ENCODE results near the gene IMPDH1. TPM values are rescaled to one million over a fixed set of nuclear protein-coding genes. Genes with fewer than 3 reads are reported as not detected.

Gene IMPDH1
- total RNA-seq, 4 donors from 2014 or later: 11.9 to 53.3 (median 32.8) TPM

- TF ChIP-seq POLR2A (IDR thresholded peaks at IDR 0.05): no peak
- TF ChIP-seq CTCF (IDR thresholded peaks at IDR 0.05): no peak
- no peak overlapping the region for H3K4me3 ChIP-seq
- H3K36me3 ChIP-seq: no peaks in the 10 kb centered on the region
- H3K4me1 ChIP-seq: no peaks in the 10 kb centered on the region
- H3K27me3 ChIP-seq: no peaks in the 10 kb centered on the region
- no peak for DNase-seq
- intact Hi-C loops (cut with DNase I; ENCODE audit: low total_unique reads): no loop called here
- H3K27ac ChIP-seq: no peak overlapping the region
- no peaks in the 10 kb centered on the region for H3K9me3 ChIP-seq
Measured at GRCh38 chr7:128384726-128385125, 25.1 kb downstream of the IMPDH1 start.

- Histone ChIP-seq H3K27ac (no peak overlapping the region), H3K4me3 (no peak overlapping the region), H3K27me3 (no peaks in the 10 kb centered on the region), H3K36me3 (no peaks in the 10 kb centered on the region), H3K4me1 (no peaks in the 10 kb centered on the region), H3K9me3 (no peaks in the 10 kb centered on the region)
- intact Hi-C loops (cut with DNase I; ENCODE audit: low total_unique reads): no loop called here
- no peak for DNase-seq
- TF ChIP-seq POLR2A (IDR thresholded peaks at IDR 0.05) (no peak), CTCF (IDR thresholded peaks at IDR 0.05) (no peak)
Measured at GRCh38 chr7:128383776-128384175, 26.0 kb downstream of the IMPDH1 start.

- TF ChIP-seq POLR2A (IDR thresholded peaks at IDR 0.05) (no peak), CTCF (IDR thresholded peaks at IDR 0.05) (peak in 1 of 4 experiments; percentile 5)
- Histone ChIP-seq H3K27me3 (no peaks in the 10 kb centered on the region), H3K4me1 (no peaks in the 10 kb centered on the region), H3K36me3 (no peaks in the 10 kb centered on the region), H3K4me3 (no peak overlapping the region), H3K9me3 (no peaks in the 10 kb centered on the region), H3K27ac (no peak overlapping the region)
- DNase-seq: no peak
- intact Hi-C loops (cut with DNase I; ENCODE audit: low total_unique reads): no loop called here
Measured at GRCh38 chr7:128381161-128381821, 28.5 kb downstream of the IMPDH1 start.

- Histone ChIP-seq H3K4me1 (no peaks in the 10 kb centered on the region), H3K36me3 (no peaks in the 10 kb centered on the region), H3K27me3 (no peaks in the 10 kb centered on the region), H3K9me3 (no peaks in the 10 kb centered on the region), H3K27ac (no peak overlapping the region), H3K4me3 (no peak overlapping the region)
- TF ChIP-seq POLR2A (IDR thresholded peaks at IDR 0.05) (no peak), CTCF (IDR thresholded peaks at IDR 0.05) (no peak)
- intact Hi-C loops (cut with DNase I; ENCODE audit: low total_unique reads): no loop called here
- no peak for DNase-seq
Measured at GRCh38 chr7:128380483-128381106, 29.2 kb downstream of the IMPDH1 start.

- intact Hi-C loops (cut with DNase I; ENCODE audit: low total_unique reads): no loop called here
- Histone ChIP-seq H3K27me3 (no peaks in the 10 kb centered on the region), H3K4me3 (no peak overlapping the region), H3K27ac (no peak overlapping the region), H3K4me1 (no peaks in the 10 kb centered on the region), H3K9me3 (no peaks in the 10 kb centered on the region), H3K36me3 (no peaks in the 10 kb centered on the region)
- TF ChIP-seq CTCF (IDR thresholded peaks at IDR 0.05) (no peak), POLR2A (IDR thresholded peaks at IDR 0.05) (no peak)
- DNase-seq: no peak
Measured at GRCh38 chr7:128379900-128380479, 29.8 kb downstream of the IMPDH1 start.
